HepG2 (cell line): ENCODE measurements around the gene CASKIN1. TPM values are rescaled to one million over a fixed set of nuclear protein-coding genes. Genes with fewer than 3 reads are reported as not detected.

Source experiments
- ARNT ChIP-seq: fragments of 450-650 bp; IDR thresholded peaks from 2 replicates; pipeline ENCODE4 v1.6.1; 2017
- ATF7 ChIP-seq, 2 experiments: fragments of 450-650 bp in 1 of 2; sonication (generic) in 1 of 2; formaldehyde crosslinking in 1 of 2; IDR thresholded peaks; 2 replicates each; pipeline versions ENCODE4 v1.4.0 to v1.6.1; 2016 to 2020; ENCODE audit warnings: antibody characterized with exemption in 1 of 2, mild to moderate bottlenecking in 1 of 2, missing genetic modification reagents in 1 of 2
- DPF2 ChIP-seq: sonication (generic); formaldehyde crosslinking; IDR thresholded peaks from 2 replicates; pipeline ENCODE4 v1.4.0; 2020; ENCODE audit warnings: mild to moderate bottlenecking, low read depth, missing genetic modification reagents, borderline replicate concordance
- ELF1 ChIP-seq: sonication (generic); formaldehyde crosslinking; IDR thresholded peaks from 2 replicates; pipeline ENCODE4 v1.4.0; 2020; ENCODE audit warnings: missing genetic modification reagents
- KDM2A ChIP-seq: sonication (generic); formaldehyde crosslinking; IDR thresholded peaks from 2 replicates; pipeline ENCODE4 v1.4.0; 2020; ENCODE audit warnings: low read depth, missing genetic modification reagents, borderline replicate concordance
- POLR2AphosphoS5 ChIP-seq: IDR thresholded peaks from 2 replicates; pipeline ENCODE4 v1.6.1; 2012; ENCODE audit warnings: low read depth, low read length
- RFX5 ChIP-seq: IDR thresholded peaks from 2 replicates; pipeline ENCODE4 v1.6.1; 2011; ENCODE audit warnings: low read depth, low read length, improper control_type of control experiment
- ZBTB7A ChIP-seq: sonication (generic); formaldehyde crosslinking; IDR thresholded peaks from 2 replicates; pipeline ENCODE4 v1.8.0; 2022; ENCODE audit warnings: mild to moderate bottlenecking, missing genetic modification reagents
- ZC3H13 ChIP-seq: sonication (generic); formaldehyde crosslinking; IDR thresholded peaks from 2 replicates; pipeline ENCODE4 v1.8.1; 2023; ENCODE audit warnings: mild to moderate bottlenecking, missing genetic modification reagents, moderate library complexity
- ZNF468 ChIP-seq: sonication (generic); formaldehyde crosslinking; IDR thresholded peaks from 2 replicates; pipeline ENCODE4 v1.8.0; 2022; ENCODE audit warnings: mild to moderate bottlenecking, moderate library complexity, missing genetic modification reagents
- ZNF501 ChIP-seq: sonication (generic); formaldehyde crosslinking; IDR thresholded peaks from 2 replicates; pipeline ENCODE4 v1.5.1; 2020; ENCODE audit warnings: mild to moderate bottlenecking, moderate library complexity, missing genetic modification reagents
- ZNF557 ChIP-seq: sonication (generic); formaldehyde crosslinking; IDR thresholded peaks from 2 replicates; pipeline ENCODE4 v1.4.0; 2020; ENCODE audit warnings: missing genetic modification reagents
- ZNF674 ChIP-seq: sonication (generic); formaldehyde crosslinking; IDR thresholded peaks from 2 replicates; pipeline ENCODE4 v1.5.0; 2020; ENCODE audit warnings: low read depth, mild to moderate bottlenecking, missing genetic modification reagents
- polyA plus RNA-seq, 8 experiments: library from polyadenylated mRNA; depleted of rRNA in 3 of 8; stranded (reverse) in 7 of 8; unstranded in 1 of 8; fragments of >200 nt; fragmentation: Illumina TruSeq in 4 of 8; extraction: Trizol in 4 of 8; gene quantifications; 2 replicates each; pipeline versions ENCODE4 v1.2.1 to v1.2.3, GENCODE V29; 2011 to 2016; ENCODE audit warnings: low read depth in 4 of 8, missing spikeins in 1 of 8, mixed read lengths in 1 of 8; ENCODE audit not compliant: insufficient read depth in 1 of 8
- total RNA-seq, 5 experiments: library from RNA; depleted of rRNA; stranded (reverse); fragments of >200 nt; fragmentation: Illumina TruSeq; extraction: Trizol; gene quantifications; 2 replicates each; pipeline ENCODE4 v1.2.3, GENCODE V29; 2016; ENCODE audit warnings: low read depth in 1 of 5
- TF ChIP-seq, protein P1 (sequence below): sonication (generic); formaldehyde crosslinking; IDR thresholded peaks from 2 replicates; pipeline ENCODE4 v1.4.0; 2020; ENCODE audit warnings: mild to moderate bottlenecking, missing genetic modification reagents, borderline replicate concordance
- TF ChIP-seq, protein P2 (sequence below): sonication (generic); formaldehyde crosslinking; IDR thresholded peaks from 2 replicates; pipeline ENCODE4 v1.4.0; 2020; ENCODE audit warnings: missing genetic modification reagents
- TF ChIP-seq, protein P3 (sequence below): sonication (generic); formaldehyde crosslinking; IDR thresholded peaks from 2 replicates; pipeline ENCODE4 v1.5.1; 2020; ENCODE audit warnings: mild to moderate bottlenecking, moderate library complexity, missing genetic modification reagents
- TF ChIP-seq, protein P4 (sequence below): sonication (generic); formaldehyde crosslinking; IDR thresholded peaks from 2 replicates; pipeline ENCODE4 v1.9.0; 2022; ENCODE audit warnings: missing genetic modification reagents, mild to moderate bottlenecking, borderline replicate concordance
- TF ChIP-seq, protein P5 (sequence below): sonication (generic); formaldehyde crosslinking; IDR thresholded peaks from 2 replicates; pipeline ENCODE4 v1.8.0; 2023; ENCODE audit warnings: mild to moderate bottlenecking, missing genetic modification reagents

Gene CASKIN1
- total and polyA plus RNA-seq, 2 of the 13 experiments (the other 11 are each of a cell fraction or from before 2014, with no cell fraction given), result 1.2 to 2.2 TPM

DNA sequence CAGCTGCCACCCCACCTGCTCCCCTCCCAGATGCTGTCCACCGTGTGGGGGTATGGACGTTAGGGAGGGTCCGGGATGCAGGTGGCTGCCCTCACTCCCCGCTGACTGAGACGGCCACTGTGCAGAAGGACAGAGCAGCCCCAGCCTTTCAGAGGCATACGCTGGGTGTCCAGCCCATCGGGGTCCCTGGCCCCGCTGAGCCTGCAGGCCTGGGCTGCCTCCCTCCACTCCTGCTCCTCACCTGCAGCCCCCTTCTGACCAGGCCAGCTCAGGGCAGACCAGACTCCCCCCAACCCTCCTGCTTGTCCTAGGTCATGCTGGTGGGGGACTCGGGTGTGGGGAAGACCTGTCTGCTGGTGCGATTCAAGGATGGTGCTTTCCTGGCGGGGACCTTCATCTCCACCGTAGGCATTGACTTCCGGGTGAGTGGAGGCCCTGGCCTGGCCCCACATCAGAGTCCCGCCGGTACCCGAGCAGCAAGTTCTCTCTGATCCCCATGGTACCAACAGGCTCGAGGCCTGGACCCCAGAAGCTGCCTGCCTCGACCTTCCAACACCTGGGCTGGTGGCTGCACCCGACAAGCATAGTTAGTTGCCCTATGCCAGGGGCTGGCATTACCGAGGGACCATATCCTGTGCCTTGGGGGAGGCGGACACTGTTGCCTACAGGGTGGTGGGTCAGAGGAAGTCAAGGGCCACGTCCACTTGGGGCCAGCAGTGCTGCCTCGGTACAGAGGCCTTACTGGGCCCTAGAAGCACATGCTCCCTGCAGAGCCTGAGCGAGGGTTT, 46.6 kb downstream of the CASKIN1 start (continued):
- TF ChIP-seq, protein P1, sequence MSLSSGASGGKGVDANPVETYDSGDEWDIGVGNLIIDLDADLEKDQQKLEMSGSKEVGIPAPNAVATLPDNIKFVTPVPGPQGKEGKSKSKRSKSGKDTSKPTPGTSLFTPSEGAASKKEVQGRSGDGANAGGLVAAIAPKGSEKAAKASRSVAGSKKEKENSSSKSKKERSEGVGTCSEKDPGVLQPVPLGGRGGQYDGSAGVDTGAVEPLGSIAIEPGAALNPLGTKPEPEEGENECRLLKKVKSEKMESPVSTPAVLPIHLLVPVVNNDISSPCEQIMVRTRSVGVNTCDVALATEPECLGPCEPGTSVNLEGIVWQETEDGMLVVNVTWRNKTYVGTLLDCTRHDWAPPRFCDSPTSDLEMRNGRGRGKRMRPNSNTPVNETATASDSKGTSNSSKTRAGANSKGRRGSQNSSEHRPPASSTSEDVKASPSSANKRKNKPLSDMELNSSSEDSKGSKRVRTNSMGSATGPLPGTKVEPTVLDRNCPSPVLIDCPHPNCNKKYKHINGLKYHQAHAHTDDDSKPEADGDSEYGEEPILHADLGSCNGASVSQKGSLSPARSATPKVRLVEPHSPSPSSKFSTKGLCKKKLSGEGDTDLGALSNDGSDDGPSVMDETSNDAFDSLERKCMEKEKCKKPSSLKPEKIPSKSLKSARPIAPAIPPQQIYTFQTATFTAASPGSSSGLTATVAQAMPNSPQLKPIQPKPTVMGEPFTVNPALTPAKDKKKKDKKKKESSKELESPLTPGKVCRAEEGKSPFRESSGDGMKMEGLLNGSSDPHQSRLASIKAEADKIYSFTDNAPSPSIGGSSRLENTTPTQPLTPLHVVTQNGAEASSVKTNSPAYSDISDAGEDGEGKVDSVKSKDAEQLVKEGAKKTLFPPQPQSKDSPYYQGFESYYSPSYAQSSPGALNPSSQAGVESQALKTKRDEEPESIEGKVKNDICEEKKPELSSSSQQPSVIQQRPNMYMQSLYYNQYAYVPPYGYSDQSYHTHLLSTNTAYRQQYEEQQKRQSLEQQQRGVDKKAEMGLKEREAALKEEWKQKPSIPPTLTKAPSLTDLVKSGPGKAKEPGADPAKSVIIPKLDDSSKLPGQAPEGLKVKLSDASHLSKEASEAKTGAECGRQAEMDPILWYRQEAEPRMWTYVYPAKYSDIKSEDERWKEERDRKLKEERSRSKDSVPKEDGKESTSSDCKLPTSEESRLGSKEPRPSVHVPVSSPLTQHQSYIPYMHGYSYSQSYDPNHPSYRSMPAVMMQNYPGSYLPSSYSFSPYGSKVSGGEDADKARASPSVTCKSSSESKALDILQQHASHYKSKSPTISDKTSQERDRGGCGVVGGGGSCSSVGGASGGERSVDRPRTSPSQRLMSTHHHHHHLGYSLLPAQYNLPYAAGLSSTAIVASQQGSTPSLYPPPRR (CRISPR knock-in tag), result no peak
- TF ChIP-seq ZBTB7A (0 out of 2 replicates have a peak, but pooled peaks have one; percentile 42), KDM2A (CRISPR knock-in tag) (peak; percentile 91), ARNT (no peak), DPF2 (CRISPR knock-in tag) (no peak), POLR2AphosphoS5 (peak; percentile 38; the same call in 1 of the 2 replicates), ELF1 (CRISPR knock-in tag) (peak; percentile 69), ATF7 (IDR thresholded peaks at IDR 0.05) (no peak), ATF7 (CRISPR knock-in tag; IDR thresholded peaks at IDR 0.05) (0 out of 2 replicates have a peak, but pooled peaks have one; percentile 41), ZNF468 (peak; percentile 39; the same call in 1 of the 2 replicates), ZNF674 (CRISPR knock-in tag) (0 out of 2 replicates have a peak, but pooled peaks have one; percentile 19), ZNF557 (CRISPR knock-in tag) (0 out of 2 replicates have a peak, but pooled peaks have one; percentile 4), RFX5 (no peak), ZNF501 (CRISPR knock-in tag) (0 out of 2 replicates have a peak, but pooled peaks have one; percentile 36), ZC3H13 (no peak)
- TF ChIP-seq, protein P2, sequence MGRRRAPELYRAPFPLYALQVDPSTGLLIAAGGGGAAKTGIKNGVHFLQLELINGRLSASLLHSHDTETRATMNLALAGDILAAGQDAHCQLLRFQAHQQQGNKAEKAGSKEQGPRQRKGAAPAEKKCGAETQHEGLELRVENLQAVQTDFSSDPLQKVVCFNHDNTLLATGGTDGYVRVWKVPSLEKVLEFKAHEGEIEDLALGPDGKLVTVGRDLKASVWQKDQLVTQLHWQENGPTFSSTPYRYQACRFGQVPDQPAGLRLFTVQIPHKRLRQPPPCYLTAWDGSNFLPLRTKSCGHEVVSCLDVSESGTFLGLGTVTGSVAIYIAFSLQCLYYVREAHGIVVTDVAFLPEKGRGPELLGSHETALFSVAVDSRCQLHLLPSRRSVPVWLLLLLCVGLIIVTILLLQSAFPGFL (CRISPR knock-in tag), result no peak
- TF ChIP-seq, protein P3, sequence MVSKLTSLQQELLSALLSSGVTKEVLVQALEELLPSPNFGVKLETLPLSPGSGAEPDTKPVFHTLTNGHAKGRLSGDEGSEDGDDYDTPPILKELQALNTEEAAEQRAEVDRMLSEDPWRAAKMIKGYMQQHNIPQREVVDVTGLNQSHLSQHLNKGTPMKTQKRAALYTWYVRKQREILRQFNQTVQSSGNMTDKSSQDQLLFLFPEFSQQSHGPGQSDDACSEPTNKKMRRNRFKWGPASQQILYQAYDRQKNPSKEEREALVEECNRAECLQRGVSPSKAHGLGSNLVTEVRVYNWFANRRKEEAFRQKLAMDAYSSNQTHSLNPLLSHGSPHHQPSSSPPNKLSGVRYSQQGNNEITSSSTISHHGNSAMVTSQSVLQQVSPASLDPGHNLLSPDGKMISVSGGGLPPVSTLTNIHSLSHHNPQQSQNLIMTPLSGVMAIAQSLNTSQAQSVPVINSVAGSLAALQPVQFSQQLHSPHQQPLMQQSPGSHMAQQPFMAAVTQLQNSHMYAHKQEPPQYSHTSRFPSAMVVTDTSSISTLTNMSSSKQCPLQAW (CRISPR knock-in tag), result peak; percentile 41; the same call in 1 of the 2 replicates
- TF ChIP-seq, protein P4, sequence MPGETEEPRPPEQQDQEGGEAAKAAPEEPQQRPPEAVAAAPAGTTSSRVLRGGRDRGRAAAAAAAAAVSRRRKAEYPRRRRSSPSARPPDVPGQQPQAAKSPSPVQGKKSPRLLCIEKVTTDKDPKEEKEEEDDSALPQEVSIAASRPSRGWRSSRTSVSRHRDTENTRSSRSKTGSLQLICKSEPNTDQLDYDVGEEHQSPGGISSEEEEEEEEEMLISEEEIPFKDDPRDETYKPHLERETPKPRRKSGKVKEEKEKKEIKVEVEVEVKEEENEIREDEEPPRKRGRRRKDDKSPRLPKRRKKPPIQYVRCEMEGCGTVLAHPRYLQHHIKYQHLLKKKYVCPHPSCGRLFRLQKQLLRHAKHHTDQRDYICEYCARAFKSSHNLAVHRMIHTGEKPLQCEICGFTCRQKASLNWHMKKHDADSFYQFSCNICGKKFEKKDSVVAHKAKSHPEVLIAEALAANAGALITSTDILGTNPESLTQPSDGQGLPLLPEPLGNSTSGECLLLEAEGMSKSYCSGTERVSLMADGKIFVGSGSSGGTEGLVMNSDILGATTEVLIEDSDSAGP (CRISPR knock-in tag), result peak; percentile 48; the same call in 1 of the 2 replicates
- TF ChIP-seq, protein P5, sequence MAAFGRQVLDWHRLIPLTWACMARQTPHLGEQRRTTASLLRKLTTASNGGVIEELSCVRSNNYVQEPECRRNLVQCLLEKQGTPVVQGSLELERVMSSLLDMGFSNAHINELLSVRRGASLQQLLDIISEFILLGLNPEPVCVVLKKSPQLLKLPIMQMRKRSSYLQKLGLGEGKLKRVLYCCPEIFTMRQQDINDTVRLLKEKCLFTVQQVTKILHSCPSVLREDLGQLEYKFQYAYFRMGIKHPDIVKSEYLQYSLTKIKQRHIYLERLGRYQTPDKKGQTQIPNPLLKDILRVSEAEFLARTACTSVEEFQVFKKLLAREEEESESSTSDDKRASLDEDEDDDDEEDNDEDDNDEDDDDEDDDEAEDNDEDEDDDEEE, result 0 out of 2 replicates have a peak, but pooled peaks have one; percentile 61
